BLaER1 (cell line): Measurements from ENCODE around the gene C10orf71.

Source experiments
- H3K27ac ChIP-seq: shearing (Covaris generic); formaldehyde crosslinking; 2 replicates; pipeline ENCODE4 v1.8.1; 2022
- H3K27me3 ChIP-seq: shearing (Covaris generic); formaldehyde crosslinking; 2 replicates; pipeline ENCODE4 v1.8.1; 2022
- H3K36me3 ChIP-seq: shearing (Covaris generic); formaldehyde crosslinking; 2 replicates; pipeline ENCODE4 v1.8.1; 2022
- H3K4me1 ChIP-seq: shearing (Covaris generic); formaldehyde crosslinking; 2 replicates; pipeline ENCODE4 v1.8.1; 2022
- H3K4me2 ChIP-seq: shearing (Covaris generic); formaldehyde crosslinking; 2 replicates; pipeline ENCODE4 v1.8.1; 2022
- H3K4me3 ChIP-seq: shearing (Covaris generic); formaldehyde crosslinking; 2 replicates; pipeline ENCODE4 v1.8.1; 2022
- H3K9ac ChIP-seq: shearing (Covaris generic); formaldehyde crosslinking; 2 replicates; pipeline ENCODE4 v1.8.1; 2022
- H3K9me3 ChIP-seq: shearing (Covaris generic); formaldehyde crosslinking; 2 replicates; pipeline ENCODE4 v1.8.1; 2022
- H4K20me1 ChIP-seq: shearing (Covaris generic); formaldehyde crosslinking; 2 replicates; pipeline ENCODE4 v1.8.1; 2022
- Cebpa-rat ChIP-seq: shearing (Covaris generic); IDR thresholded peaks from 2 replicates; pipeline ENCODE4 v1.8.1; 2022

C10orf71 gene

DNA sequence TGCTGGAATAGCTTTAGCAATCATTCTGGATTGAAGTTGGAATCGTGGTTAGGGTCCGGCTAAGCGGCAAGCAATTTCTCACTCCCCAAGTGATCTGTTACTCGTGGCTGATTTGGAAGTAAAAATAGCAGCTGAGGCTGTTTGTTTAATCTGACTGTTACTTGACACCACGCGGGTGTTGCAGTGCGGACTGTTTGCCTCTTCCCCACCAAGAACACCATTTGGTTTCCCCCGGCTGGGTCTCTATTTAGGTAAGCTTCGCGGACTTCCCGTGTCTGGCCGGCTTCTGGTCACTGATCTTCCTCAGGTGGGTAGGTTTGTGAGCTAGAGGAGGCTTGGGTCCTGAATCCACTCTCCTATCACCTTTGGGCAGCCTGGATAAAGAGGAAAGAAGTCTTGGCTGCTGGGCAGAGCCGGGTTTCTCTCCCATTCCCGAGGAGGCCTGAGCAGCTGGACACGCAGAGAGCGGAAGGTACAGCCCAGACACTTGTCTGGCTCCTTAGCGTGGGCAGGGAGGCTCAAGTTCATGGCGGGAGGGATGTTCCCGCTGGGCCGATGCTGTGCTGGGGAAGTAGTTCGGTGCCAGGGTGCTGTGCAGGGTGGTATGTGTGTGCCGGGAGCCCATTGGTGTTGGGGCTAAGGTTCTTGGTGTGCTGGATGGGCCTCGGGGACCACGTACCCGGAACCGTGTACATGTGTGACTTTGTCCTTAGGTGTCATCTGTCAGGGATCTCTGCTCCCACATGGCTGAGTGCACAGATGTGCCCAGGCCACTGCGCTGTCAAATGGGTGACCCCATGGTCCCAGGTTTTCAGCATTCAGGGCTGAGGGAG, at the start of gene C10orf71:
Gene C10orf71 (plus strand): TSS at position 188 of the 833 bp plus-strand sequence. CDS start 23,376 bp downstream, outside the sequence.
- Histone ChIP-seq H3K4me2 (peak within 1 kb of the TSS; percentile 83), H3K36me3 (no peaks in the 10 kb centered on the region), H3K4me3 (no peak within 1 kb of the TSS), H3K27ac (peak within 1 kb of the TSS; percentile 71), H3K9me3 (no peaks in the 10 kb centered on the region), H3K9ac (peak within 1 kb of the TSS; percentile 54; the same call in 1 of the 2 replicates), H3K4me1 (peaks cover 32% of the 10 kb centered on the region), H4K20me1 (no peaks in the 10 kb centered on the region; the same call in 1 of the 2 replicates), H3K27me3 (no peaks in the 10 kb centered on the region)
- TF ChIP-seq Cebpa-rat: no peak

- Histone ChIP-seq H3K4me1 (peaks cover 47% of the 10 kb centered on the region), H3K9me3 (no peaks in the 10 kb centered on the region), H3K4me3 (no peak overlapping the region), H3K9ac (no peak overlapping the region), H3K27me3 (no peaks in the 10 kb centered on the region), H3K4me2 (peak overlapping the region; percentile 92), H3K27ac (no peak overlapping the region), H3K36me3 (no peaks in the 10 kb centered on the region), H4K20me1 (no peaks in the 10 kb centered on the region)
- TF ChIP-seq Cebpa-rat: no peak
Observed at GRCh38 chr10:49252313-49253034, 46.5 kb upstream of the C10orf71 start.

- Histone ChIP-seq H4K20me1 (no peaks in the 10 kb centered on the region), H3K4me1 (peaks cover 47% of the 10 kb centered on the region), H3K36me3 (no peaks in the 10 kb centered on the region), H3K27ac (peak overlapping the region; percentile 71; the same call in 1 of the 2 replicates), H3K9me3 (no peaks in the 10 kb centered on the region), H3K4me2 (peak overlapping the region; percentile 92), H3K27me3 (no peaks in the 10 kb centered on the region), H3K9ac (no peak overlapping the region), H3K4me3 (no peak overlapping the region)
- no peak for TF ChIP-seq Cebpa-rat
Observed at GRCh38 chr10:49253340-49253906, 45.5 kb upstream of the C10orf71 start.

- H3K4me1 ChIP-seq: peaks cover 47% of the 10 kb centered on the region
- TF ChIP-seq Cebpa-rat: no peak
- no peaks in the 10 kb centered on the region for H3K27me3 ChIP-seq
- H4K20me1 ChIP-seq: no peaks in the 10 kb centered on the region
- H3K36me3 ChIP-seq: no peaks in the 10 kb centered on the region
- H3K4me3 ChIP-seq: 0 out of 2 replicates have a peak overlapping the region, but pooled peaks have one; percentile 45
- H3K9me3 ChIP-seq: no peaks in the 10 kb centered on the region
- H3K27ac ChIP-seq: peak overlapping the region; percentile 71
- H3K4me2 ChIP-seq: peak overlapping the region; percentile 92
- peak overlapping the region; percentile 22; the same call in 1 of the 2 replicates for H3K9ac ChIP-seq
Observed at GRCh38 chr10:49254150-49254549, 44.8 kb upstream of the C10orf71 start.

DNA sequence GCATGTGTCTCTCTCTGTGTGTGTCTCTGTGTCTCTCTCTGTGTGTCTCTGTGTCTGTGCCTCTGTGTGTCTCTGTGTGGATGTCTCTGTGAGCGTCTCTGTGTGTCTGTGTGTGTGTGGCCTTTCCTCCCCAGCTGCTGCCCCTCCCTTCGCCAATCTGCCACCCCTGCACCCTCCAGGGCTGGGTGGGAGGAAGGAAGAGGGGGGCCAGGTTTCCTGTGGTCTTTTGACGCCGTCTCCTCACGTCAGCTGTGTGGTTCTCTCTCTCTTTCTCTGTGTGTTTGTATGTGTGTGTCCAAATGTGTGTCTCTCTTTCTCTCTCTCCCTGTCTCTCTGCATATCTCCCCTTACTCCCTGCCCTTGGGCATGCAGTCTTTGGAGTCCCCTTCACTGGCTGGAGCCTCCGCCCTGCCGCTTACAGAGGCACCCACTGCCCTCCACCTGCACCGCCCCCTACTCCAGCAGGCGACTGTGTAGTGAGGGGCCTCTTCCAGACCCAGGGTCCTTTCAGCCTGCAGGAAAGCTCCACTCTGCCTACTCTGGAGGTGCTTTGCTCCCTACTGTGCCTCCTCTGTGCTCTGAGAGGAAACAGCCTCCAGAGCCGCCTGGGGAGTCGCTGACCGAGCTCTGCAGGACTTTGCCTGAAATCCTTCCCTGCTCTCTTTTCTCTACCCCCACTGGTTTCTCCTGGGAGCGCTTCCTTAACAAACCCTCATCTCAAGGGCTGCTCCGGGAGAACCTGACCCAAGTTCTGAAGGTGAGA, 44.2 kb upstream of the C10orf71 start:
- TF ChIP-seq Cebpa-rat: no peak
- peaks cover 47% of the 10 kb centered on the region for H3K4me1 ChIP-seq
- H3K4me3 ChIP-seq: peak overlapping the region; percentile 45

DNA sequence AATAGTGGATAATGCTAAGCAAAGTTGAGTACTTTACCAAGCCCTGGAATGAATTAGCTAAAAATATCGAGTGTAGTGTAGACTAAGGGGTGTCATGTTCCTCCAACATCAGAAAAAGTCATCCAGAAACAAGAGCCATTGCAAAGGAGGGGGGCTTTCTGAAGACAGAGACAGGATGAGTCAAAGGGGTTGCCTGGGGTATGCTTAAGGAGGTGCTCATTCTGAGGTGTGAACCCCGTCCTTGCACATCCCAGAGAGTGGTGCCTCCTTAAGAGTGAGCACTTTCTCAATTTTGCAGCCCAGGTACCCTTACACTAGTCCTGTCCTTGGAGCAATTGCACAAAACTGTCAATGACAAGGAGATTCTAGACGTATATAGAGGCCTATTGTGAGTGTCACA, 43.1 kb upstream of the C10orf71 start:
- Histone ChIP-seq H3K36me3 (no peaks in the 10 kb centered on the region), H3K9ac (no peak overlapping the region), H3K27me3 (no peaks in the 10 kb centered on the region), H3K27ac (no peak overlapping the region), H3K9me3 (no peaks in the 10 kb centered on the region), H4K20me1 (no peaks in the 10 kb centered on the region), H3K4me3 (no peak overlapping the region), H3K4me2 (peak overlapping the region; percentile 92), H3K4me1 (peaks cover 47% of the 10 kb centered on the region)
- TF ChIP-seq Cebpa-rat: no peak

More for the DNA sequence above, 44.2 kb upstream of the C10orf71 start:
- H3K9ac ChIP-seq: peak overlapping the region; percentile 22; the same call in 1 of the 2 replicates
- peak overlapping the region; percentile 71 for H3K27ac ChIP-seq
- no peaks in the 10 kb centered on the region for H4K20me1 ChIP-seq
- H3K9me3 ChIP-seq: no peaks in the 10 kb centered on the region
- peak overlapping the region; percentile 92 for H3K4me2 ChIP-seq
- H3K36me3 ChIP-seq: no peaks in the 10 kb centered on the region
- H3K27me3 ChIP-seq: no peaks in the 10 kb centered on the region

DNA sequence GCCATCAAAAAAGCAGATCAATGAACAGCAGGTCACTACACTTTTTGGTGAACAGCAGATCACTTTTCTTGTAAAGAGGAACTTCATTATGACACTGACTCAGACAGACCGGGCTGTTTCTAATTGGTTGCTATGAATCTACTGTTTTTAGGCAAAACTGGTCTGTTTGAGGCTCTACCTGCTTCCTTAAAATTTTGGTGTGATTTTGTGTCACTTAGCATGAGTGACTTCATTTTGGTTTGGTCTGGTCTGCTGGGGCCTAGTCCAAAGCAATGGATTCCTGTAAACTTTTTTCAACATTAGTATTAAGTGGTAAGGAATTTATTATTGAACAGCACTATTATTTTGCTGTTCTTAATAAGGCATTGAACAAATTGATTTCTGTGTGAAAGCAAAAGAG, 41.8 kb upstream of the C10orf71 start:
- H3K36me3 ChIP-seq: no peaks in the 10 kb centered on the region
- peaks cover 47% of the 10 kb centered on the region for H3K4me1 ChIP-seq
- H3K4me3 ChIP-seq: no peak overlapping the region
- no peak for TF ChIP-seq Cebpa-rat
- H4K20me1 ChIP-seq: no peaks in the 10 kb centered on the region
- H3K9me3 ChIP-seq: no peaks in the 10 kb centered on the region
- H3K27me3 ChIP-seq: no peaks in the 10 kb centered on the region
- 0 out of 2 replicates have a peak overlapping the region, but pooled peaks have one; percentile 92 for H3K4me2 ChIP-seq
- no peak overlapping the region for H3K27ac ChIP-seq
- no peak overlapping the region for H3K9ac ChIP-seq

DNA sequence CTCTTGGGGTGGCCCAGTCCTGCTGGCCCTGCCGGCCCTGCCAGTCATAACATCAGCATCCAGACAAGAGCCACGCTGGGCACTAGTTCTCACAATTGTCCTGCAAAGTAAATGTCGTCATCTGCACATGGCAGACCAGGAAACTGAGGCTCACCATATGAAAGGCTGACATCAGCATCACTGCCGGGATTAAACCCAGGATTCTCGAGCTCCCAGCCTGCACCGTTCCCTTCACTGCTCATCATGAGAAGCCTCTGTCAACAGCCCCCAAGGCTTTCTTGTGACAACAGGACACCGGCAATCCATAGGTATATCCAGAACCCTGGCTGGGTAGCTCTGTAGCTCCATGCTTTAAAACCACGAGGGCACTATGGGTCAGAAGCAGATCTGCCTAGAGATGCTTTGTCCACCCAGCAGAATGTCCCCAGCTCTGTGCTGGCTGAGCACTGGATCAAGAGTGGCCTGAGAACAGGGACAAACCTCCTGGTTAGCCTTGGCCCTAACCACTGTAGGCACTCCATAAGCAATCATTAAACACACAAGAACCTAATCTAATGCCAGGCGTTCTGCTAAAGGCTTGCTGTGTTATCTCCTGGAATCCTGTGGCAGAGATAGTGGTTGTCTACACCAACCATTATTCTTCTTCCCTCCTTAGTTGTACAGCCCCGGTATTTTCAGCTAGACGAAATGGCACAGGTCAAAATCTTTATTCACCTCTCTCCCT, 41.2 kb upstream of the C10orf71 start:
- Histone ChIP-seq H3K4me2 (no peak overlapping the region), H3K36me3 (no peaks in the 10 kb centered on the region), H3K9me3 (no peaks in the 10 kb centered on the region), H3K9ac (no peak overlapping the region), H3K27ac (no peak overlapping the region), H3K27me3 (no peaks in the 10 kb centered on the region), H3K4me1 (peaks cover 41% of the 10 kb centered on the region), H4K20me1 (no peaks in the 10 kb centered on the region), H3K4me3 (no peak overlapping the region)
- no peak for TF ChIP-seq Cebpa-rat

GRCh38 chr10:49258350-49258683, 40.7 kb upstream of the C10orf71 start:
- peaks cover 36% of the 10 kb centered on the region for H3K4me1 ChIP-seq
- no peak overlapping the region for H3K9ac ChIP-seq
- H3K4me2 ChIP-seq: no peak overlapping the region
- no peaks in the 10 kb centered on the region for H3K27me3 ChIP-seq
- H4K20me1 ChIP-seq: no peaks in the 10 kb centered on the region
- no peaks in the 10 kb centered on the region for H3K36me3 ChIP-seq
- no peaks in the 10 kb centered on the region for H3K9me3 ChIP-seq
- no peak for TF ChIP-seq Cebpa-rat
- H3K27ac ChIP-seq: no peak overlapping the region
- no peak overlapping the region for H3K4me3 ChIP-seq
